Endothelial cell (in vitro differentiated cells): ENCODE measurements around the gene KMT2B. TPM values are rescaled to one million over a fixed set of nuclear protein-coding genes. Genes with fewer than 3 reads are reported as not detected.

Experiments
- DNase-seq: peaks from one replicate; pipeline ENCODE4 v3.0.0; 2021; ENCODE audit warnings: low spot score
- H3K27ac Mint-ChIP-seq: one replicate; pipeline ENCODE4 v1.8.0; 2021; ENCODE audit warnings: mixed read lengths, inconsistent platforms; ENCODE audit not compliant: unreplicated experiment
- H3K27me3 Mint-ChIP-seq: one replicate; pipeline ENCODE4 v1.8.0; 2021; ENCODE audit warnings: mild to moderate bottlenecking, moderate library complexity, mixed read lengths, inconsistent platforms; ENCODE audit not compliant: unreplicated experiment
- H3K36me3 Mint-ChIP-seq: one replicate; pipeline ENCODE4 v1.8.0; 2021; ENCODE audit warnings: mild to moderate bottlenecking, low read depth, mixed read lengths, inconsistent platforms; ENCODE audit not compliant: unreplicated experiment
- H3K4me1 Mint-ChIP-seq: one replicate; pipeline ENCODE4 v1.8.0; 2021; ENCODE audit warnings: mild to moderate bottlenecking, mixed read lengths, inconsistent platforms; ENCODE audit not compliant: unreplicated experiment
- H3K4me3 Mint-ChIP-seq: one replicate; pipeline ENCODE4 v1.8.0; 2021; ENCODE audit warnings: mild to moderate bottlenecking, mixed read lengths, inconsistent platforms; ENCODE audit not compliant: unreplicated experiment
- H3K9me3 Mint-ChIP-seq: one replicate; pipeline ENCODE4 v1.8.0; 2021; ENCODE audit warnings: mixed read lengths, inconsistent platforms; ENCODE audit not compliant: unreplicated experiment
- total RNA-seq: library from RNA; stranded (reverse); fragmentation: NEBNext Ultra II Directional; extraction: Animal tissue kit (Norgen Biotek cat#: 25700); gene quantifications from one replicate; pipeline ENCODE4 v1.2.1, GENCODE V29; 2021; ENCODE audit not compliant: unreplicated experiment
- TF ChIP-seq, protein P1 (sequence below): fragments of 200-600 bp; sonication (generic); IDR thresholded peaks from one replicate; pipeline ENCODE4 v1.5.0; 2021; ENCODE audit warnings: antibody characterized with exemption; ENCODE audit not compliant: unreplicated experiment

KMT2B gene
- total RNA-seq, 1 donor from 2014 or later: 51.7 TPM

GRCh38 chr19:35775298-35776101 is 57.7 kb downstream of the KMT2B start, which contains the start of gene ARHGAP33:
Gene ARHGAP33 (plus strand): TSS chr19:35775564. CDS start chr19:35775659, 95 bp downstream.
- Mint-ChIP-seq H3K27ac (peak within 1 kb of the TSS; percentile 7), H3K4me1 (peaks cover 13% of the 10 kb centered on the region), H3K36me3 (peaks cover 5% of the 10 kb centered on the region), H3K27me3 (peaks cover 16% of the 10 kb centered on the region), H3K4me3 (peak within 1 kb of the TSS; percentile 88), H3K9me3 (no peaks in the 10 kb centered on the region)
- TF ChIP-seq, protein P1, sequence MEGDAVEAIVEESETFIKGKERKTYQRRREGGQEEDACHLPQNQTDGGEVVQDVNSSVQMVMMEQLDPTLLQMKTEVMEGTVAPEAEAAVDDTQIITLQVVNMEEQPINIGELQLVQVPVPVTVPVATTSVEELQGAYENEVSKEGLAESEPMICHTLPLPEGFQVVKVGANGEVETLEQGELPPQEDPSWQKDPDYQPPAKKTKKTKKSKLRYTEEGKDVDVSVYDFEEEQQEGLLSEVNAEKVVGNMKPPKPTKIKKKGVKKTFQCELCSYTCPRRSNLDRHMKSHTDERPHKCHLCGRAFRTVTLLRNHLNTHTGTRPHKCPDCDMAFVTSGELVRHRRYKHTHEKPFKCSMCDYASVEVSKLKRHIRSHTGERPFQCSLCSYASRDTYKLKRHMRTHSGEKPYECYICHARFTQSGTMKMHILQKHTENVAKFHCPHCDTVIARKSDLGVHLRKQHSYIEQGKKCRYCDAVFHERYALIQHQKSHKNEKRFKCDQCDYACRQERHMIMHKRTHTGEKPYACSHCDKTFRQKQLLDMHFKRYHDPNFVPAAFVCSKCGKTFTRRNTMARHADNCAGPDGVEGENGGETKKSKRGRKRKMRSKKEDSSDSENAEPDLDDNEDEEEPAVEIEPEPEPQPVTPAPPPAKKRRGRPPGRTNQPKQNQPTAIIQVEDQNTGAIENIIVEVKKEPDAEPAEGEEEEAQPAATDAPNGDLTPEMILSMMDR: no peak
- peak; percentile 98 for DNase-seq

DNA sequence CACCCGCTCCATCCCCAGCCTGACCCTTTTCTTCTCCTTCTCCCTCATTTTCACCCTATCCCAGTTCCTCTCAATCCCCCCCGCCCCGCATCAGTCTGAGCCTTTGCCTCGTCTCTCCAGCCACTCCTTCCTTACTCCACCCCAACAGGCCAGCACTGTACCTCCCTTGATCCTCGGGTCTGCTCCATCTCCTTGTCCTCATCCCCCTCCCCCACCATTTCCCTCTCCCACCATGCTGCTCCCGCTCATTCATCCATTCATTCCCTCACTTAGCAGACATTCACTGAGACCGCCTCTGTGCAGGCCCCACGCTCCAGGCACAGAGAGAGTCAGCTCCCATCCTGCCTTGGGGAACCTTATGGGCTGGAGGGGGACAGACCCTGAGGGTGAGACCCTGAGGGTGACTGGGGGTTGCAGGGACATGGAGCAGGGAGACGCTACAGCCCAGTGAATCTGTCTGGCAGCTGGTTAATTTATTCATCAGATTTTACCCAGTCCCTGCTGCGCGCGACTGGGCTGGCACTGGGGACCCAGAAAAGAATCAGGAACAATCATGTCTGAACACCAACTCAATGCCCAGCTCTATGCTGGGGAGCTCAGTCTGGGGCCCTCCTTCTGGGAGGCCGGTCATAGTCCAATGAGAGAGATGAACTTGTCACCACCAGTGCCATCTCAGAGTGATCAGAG is 58.4 kb downstream of the KMT2B start:
- Mint-ChIP-seq H3K4me1 (peaks cover 13% of the 10 kb centered on the region), H3K36me3 (peaks cover 5% of the 10 kb centered on the region), H3K9me3 (no peaks in the 10 kb centered on the region), H3K27me3 (peaks cover 18% of the 10 kb centered on the region), H3K4me3 (peak overlapping the region; percentile 81), H3K27ac (no peak overlapping the region)
- TF ChIP-seq, protein P1: no peak
- no peak for DNase-seq

DNA sequence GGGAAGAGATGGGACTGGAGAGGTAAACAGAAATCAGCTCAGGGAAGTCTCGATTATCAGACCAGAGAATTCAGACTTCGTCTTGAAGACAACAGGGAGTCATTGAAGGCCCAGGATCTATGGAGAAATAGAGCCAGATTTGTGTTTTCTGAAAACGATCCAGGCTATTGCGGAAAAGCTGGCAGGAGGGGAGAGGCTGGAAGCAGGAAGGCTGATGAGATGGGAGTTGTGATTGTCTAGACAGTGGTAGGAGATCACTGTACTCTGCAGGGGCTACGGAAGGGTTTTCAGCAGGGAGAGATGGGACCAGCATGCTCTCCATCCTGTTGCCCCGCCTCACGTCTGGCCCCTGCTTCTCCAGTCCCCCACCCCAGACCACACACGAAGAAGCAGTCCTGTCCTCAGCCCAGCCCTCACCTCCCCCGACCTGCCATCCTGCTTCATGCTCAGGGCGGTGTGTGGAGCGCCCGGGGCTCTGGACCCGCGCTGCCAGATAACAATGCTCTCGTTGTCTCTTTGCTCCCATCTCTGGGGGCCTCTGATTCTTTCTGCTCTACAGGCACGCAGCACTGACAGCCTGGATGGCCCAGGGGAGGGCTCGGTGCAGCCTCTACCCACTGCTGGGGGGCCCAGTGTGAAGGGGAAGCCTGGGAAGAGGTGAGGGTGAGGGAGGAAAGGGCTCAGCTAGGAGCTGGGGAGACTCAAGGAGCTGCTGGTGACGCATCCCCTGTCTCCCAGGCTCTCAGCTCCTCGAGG is 59.5 kb downstream of the KMT2B start:
- peaks cover 13% of the 10 kb centered on the region for H3K4me1 Mint-ChIP-seq
- TF ChIP-seq, protein P1: no peak
- no peaks in the 10 kb centered on the region for H3K9me3 Mint-ChIP-seq
- peak overlapping the region; percentile 18 for H3K27ac Mint-ChIP-seq
- peaks cover 5% of the 10 kb centered on the region for H3K36me3 Mint-ChIP-seq
- H3K27me3 Mint-ChIP-seq: peaks cover 20% of the 10 kb centered on the region
- H3K4me3 Mint-ChIP-seq: peak overlapping the region; percentile 56
- no peak for DNase-seq

- Mint-ChIP-seq H3K4me1 (peaks cover 13% of the 10 kb centered on the region), H3K9me3 (no peaks in the 10 kb centered on the region), H3K4me3 (no peak overlapping the region), H3K27ac (peak overlapping the region; percentile 18), H3K36me3 (peaks cover 8% of the 10 kb centered on the region), H3K27me3 (peaks cover 21% of the 10 kb centered on the region)
- TF ChIP-seq, protein P1: no peak
- no peak for DNase-seq
Observed at GRCh38 chr19:35777961-35778360, 60.2 kb downstream of the KMT2B start.
